ENCODE data around the gene PRKRA.

GRCh38 chr2:178403671-178404306 is 47.2 kb downstream of the PRKRA start:
- TF ChIP-seq CTCF (IDR thresholded peaks at IDR 0.05; ENCODE audit: insufficient read depth, low read length, poor library complexity, severe bottlenecking) (no peak), EZH2phosphoT487 (conservative IDR thresholded peaks at IDR 0.05; ENCODE audit: low read length) (no peak)
